Measurements from ENCODE around the gene DAGLB.
"Not testable (repeated sequence)": the region's sequence is repeated elsewhere in the genome, so short reads cannot be mapped to it uniquely, and the experiment has no call there.

DNA sequence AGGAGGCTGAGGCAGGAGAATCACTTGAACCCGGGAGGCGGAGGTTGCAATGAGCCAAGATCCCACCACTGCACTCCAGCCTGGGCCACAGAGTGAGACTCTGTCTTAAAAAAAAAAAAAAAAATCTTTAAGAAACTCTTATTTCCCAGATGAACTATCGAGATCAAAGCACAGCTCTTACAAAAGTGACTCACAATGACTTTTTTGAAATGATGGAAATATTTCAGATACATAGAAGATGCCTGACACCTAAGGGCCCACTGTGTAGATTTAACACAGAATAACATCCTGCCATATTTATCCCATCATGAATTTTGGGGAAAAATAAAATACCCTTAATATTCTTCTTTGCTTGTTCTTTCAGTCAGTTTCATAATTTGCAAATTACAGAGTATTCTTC lies 10.9 kb upstream of the DAGLB start:
- not testable (repeated sequence) for TF ChIP-seq POLR2A (IDR thresholded peaks at IDR 0.05; ENCODE audit: low read length); GATA1 (IDR thresholded peaks at IDR 0.05; ENCODE audit: low read depth, low read length)

All from erythroblast (primary cell).